NCI-H146 treated with DMSO at 0.1 percent for 48 hours (cell line): ENCODE results near the gene FKBP14.

Source experiments
- DNase-seq: peaks from one replicate; lab custom pipeline; 2025; ENCODE audit not compliant: unreplicated experiment; lab: John Stamatoyannopoulos, UW

Gene FKBP14

DNA sequence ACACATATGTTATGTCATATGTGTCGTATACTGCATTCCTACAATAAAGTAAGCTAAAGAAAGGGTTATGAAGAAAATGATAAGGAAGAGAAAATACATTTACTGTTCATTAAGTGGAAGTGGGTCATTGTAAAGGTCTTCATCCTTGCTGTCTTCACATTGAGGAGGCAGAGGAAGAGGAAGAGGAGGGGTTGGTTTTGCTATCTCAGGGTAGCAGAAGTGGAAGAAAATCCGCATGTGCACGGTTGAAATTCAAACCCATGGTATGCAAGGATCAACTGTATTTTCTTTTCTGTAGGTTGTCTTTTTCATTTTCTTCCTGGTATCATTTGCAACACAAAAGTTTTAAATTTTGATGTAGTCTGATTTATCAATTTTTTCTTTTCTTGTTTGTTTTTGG lies 8.0 kb upstream of the FKBP14 start:
- DNase-seq, result no peak

DNA sequence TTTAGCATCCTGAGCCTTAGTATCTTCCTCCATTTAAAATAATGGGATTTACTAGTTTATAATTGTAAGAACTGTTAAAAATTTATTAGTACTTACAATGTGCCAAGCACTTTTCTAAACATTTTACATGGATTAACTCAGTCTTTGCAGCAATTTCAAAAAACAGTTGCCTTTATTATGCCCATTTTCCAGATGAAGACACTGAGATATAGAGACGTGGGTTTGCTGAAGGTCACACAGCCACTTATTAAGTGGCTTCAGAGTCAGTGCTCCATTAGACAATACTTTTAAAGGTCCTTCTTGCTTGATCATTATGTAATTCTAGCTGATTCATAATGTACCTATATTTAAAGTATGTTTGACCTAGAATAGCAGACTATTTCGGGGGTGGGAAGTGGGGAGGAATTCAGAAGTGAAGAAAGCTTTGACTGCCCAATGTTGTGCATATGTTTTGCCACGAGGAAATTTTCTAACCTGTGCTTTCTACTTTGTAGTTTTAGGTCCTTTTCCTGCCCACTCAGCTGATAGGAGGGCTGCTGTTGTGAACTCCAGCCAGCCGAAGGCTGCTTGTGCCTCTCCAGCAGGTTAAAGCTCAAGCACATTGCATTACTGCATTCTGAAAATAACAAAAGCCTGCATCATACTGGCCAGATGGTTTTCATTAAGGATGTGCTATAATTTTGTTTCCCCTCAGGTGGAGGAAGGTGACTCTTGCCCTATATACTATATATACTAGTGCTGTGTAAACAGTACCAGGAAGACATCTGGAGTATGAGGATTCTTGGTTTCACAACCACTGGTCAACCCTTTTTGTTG lies 6.0 kb upstream of the FKBP14 start:
- DNase-seq, result no peak

DNA sequence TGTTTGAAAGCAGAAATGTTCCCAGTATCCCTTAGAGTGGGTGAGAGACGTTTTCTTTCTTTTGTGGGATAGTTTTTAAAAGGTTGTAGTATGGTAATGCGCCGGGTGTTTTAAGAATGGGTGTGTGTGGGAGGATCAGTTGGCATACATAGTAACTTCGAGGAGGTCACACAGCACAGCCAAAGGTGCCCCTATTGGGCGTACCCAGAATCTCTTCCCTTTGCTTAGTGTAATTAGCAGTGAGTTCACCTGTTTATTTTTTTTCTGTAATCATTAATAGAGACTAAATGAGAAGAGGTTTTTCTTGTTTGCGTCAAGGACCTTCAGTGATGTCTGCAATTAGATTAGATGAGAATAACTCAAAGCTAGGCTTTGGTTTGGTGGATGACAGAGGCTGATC lies 3.2 kb upstream of the FKBP14 start:
- DNase-seq, result no peak

DNA sequence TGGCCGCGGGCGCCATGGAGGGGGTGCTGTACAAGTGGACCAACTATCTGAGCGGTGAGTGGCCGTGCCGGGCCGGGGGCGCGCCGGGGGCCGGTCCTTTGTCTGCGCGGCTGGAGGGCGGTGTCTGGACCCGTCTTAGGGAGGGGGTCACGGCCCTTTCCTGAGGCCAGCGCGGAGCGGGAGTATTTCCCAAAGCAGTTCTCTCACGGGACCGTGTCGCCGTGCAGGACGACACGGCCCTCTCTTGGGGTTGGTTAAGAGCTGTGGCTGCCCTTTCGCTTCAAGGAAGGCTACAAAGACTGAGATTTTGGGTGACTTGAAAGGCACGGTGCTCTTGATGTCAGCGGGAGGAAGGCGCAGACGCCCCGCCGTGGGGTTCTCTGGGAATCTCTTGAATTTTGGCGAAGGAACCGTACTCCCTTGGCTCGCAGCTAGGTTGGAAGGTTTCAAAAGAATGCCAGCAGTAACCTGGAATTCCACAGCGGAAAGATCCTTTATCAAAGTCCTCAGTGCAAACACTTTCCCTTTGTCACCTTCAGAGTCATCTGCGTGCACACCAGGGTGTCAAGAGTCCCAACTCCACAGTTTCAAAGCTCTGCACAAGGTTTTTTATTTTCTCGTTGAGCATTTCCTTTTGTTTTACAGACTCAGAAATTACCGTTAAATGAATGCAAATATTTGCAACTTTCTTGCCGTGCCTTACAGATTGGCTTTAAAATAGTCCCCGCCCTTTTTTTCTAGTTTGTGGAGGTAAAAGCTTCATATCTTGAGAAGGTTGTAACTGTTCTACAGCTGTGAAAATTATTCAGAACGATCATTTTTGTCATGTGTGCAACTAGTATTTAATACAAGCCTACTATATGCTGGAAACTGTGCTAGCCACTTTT lies 2.5 kb upstream of the FKBP14 start:
- no peak for DNase-seq

DNA sequence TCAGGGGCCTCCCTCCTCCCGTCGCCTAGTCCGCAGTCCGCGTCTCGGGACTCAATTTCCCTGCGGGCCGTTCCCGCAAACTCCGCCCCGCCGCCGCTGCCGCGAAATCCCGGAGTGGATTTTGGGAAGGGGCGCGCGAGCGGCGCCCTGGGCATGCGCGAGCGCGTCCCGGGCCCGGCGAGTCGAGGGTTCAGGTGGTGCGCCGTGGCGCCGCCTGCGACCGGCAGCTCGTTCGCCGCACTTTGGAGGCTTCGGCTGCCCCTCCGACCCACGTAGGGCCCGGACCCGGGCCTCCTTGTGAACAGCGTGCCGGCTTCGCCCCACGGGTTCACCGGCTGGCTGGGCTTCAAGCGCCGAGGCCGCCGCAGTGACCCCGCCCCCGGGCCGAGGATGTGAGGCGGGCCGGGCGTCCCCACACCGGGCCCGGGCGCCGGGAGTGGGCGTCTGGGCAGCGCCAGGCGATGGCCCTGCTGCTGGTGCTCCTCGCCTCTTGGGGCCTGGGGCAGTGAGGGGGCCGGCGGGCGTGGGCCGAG lies 1.8 kb upstream of the FKBP14 start, which contains the start of gene PLEKHA8:
Gene PLEKHA8 (plus strand): TSS at position 197 of the 533 bp plus-strand sequence. CDS start 351 bp downstream, outside the sequence.
- DNase-seq, result peak; percentile 58

DNA sequence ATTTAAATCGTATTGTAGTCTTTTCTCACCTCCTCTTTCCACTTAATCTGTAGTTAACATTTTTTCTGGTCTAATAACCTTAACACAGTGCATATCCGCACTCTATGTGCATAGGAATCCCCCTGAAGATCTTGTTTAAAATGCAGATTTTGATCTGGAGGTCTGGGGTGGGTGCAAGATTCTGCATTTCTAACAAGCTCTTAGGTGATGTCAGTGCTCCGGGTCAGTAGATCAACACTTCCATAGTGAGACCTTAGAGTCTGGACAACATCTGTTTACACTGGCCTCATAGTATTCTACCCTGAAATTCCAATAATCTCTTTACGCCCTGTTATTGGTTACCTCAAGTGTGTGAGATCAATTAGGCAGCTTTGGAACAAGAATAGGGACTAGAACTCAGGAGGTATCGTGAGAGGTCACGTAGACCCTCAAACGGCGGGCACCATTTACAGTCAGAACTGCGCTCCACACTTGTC lies 1.3 kb upstream of the FKBP14 start:
- no peak for DNase-seq

DNA sequence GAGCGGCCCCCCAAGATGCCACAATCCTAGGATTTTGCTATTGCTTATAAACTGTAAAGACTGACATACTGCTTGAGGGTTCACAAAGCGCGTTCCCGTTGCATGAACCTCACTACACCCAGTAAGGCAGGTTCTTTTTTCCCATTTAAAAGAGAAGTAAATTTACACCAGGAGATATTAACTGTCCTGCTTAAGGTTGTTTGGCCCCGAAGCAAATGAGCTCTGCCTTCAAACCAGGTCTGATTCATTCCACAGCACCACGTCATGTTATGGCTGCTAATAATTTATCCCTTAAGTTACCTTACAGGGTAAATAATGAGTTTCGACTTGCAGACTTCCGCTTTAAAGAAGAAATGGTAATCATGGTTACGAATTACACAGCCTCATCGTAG lies 559 bp upstream of the FKBP14 start:
- DNase-seq, result no peak

DNA sequence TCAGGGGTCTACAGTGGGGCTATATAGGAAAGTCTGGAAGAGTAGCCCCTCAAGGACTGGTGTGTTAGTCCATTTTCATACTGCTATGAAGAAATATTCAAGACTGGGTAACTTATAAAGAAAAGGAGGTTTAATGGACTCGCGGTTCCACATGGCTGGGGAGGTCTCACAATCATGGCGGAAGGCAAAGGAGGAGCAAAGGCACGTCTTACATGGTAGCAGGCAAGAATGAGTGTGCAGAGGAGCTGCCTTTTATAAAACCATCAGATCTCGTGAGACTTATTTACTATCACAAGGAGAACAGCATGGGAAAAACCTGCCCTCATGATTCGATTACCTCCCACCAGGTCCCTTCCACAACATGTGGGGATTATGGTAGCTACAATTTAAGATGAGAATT lies 3.0 kb downstream of the FKBP14 start:
- DNase-seq, result no peak

DNA sequence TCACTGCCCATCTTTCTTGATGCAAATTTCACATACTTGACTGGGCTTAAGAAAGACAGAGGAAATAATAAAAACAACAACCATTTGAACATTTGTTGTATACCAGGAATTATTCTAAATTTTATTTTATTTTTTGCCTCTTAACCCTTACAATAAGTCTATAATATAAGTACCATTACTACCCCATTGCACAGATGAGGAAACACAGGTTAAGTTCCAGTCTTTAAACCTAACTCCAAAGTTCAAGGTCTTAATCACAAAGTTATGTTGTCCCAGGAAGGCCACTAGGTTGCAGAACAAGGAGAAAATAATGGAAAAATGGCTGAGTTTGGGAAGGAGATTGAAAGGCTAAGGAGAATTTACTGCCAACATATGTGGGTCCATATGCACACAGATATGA lies 3.5 kb downstream of the FKBP14 start:
- DNase-seq, result no peak

DNA sequence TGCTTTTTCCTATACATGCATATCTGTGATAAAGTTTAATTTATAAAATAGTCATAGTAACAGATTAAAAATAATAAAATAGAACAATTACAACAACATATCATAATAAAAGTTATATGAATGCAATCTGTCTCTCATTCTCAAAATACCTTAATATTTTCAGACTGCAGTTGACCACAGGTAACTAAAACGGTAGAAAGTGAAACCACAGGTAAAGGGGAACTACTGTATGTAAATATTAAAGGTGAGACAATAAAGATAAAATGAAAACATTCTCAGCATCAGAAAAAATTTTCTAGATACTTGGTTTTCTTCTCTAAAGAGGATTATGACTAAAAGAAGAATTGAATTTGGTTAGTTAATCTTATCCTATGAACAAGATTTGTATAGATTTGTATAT lies 6.0 kb downstream of the FKBP14 start:
- no peak for DNase-seq

DNA sequence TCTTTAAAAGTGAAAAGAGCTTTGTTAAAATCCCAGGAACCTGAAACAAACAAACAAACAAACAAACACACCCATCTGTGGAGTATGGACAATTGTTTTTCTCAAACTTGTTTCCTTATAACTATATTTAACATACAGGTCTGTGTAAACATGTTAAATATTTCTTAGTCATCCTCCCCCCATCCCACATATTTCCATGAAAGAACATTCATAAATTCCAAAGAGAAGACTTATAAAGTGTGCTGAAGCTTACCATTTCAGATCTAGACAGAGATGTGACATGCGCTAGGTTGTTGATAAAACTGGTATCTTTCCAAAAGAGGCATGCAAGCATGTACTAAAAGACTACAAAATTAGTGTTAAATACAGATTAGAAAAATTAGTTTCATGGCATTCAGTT lies 6.5 kb downstream of the FKBP14 start:
- no peak for DNase-seq

DNA sequence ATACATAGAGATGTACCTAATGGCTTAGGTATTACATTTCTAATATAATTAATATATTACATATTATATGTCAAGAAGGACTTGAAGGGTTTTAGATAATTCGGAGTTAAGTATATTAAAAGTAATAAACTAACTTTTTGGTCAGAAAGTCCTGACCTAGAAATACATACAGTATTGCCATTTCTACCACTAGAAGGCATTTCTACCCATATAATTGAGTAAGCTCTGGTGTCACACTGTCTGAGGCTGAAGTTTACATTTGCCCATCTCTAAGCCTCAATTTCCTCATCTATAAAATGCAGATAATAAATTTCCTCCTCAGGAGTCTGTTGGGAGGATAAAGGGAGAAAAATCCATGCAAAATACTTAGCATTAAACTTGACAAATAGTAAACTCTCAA lies 7.1 kb downstream of the FKBP14 start:
- no peak for DNase-seq

DNA sequence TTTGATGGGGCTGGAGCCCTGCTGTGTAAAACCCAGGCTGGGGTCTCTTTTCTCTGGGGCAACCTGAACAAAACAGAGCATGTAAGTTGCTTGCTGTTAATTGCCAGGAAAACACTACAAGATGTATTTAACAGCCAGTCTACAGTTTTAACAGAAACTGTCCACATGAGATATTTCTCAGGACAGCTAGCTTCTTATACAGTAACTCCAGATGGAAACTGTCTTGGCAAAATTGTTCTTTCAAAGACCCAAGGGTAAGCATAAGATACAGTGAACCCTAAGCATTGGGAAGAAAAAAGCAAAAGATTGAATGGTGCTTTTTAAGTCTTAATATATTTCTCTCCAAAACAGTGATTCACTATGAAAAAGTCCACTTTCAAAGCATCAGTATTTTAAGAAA lies 8.1 kb downstream of the FKBP14 start:
- no peak for DNase-seq

DNA sequence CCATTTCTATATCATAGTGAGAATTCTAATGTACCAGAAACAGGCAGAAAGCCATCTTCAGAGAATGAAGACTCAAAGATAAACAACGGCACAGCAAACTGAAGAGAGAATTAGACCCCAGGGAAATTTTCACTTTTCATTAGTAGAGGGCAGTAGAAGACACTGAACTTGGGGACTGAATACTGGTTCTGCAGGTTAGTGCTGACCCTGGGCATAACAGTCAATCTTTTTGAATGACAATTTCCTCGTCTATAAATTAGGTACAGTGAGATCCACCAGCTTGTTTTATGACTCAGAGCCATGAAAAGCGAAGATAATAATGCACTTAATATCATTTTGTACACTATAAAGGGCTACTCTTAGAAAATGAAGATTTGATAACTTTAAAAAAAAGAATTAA lies 13.7 kb downstream of the FKBP14 start:
- no peak for DNase-seq

DNA sequence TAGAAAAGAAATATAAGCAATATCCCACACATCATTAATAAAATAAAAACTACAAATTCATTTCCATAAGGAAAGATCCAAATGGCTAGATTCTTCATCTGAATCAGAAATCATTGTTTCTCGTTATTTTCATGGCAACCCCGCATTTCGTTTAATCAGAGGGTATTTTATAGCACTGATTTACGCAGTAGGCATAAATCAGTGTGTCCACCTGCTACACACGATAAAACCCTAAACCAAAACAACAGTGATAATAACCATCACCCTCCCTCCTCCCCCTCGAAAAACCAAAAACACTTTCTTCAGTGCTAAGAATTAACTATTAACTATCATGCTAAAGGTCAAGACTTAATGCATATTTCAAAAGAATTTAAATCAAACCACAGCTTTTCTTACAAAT lies 16.5 kb downstream of the FKBP14 start:
- no peak for DNase-seq

DNA sequence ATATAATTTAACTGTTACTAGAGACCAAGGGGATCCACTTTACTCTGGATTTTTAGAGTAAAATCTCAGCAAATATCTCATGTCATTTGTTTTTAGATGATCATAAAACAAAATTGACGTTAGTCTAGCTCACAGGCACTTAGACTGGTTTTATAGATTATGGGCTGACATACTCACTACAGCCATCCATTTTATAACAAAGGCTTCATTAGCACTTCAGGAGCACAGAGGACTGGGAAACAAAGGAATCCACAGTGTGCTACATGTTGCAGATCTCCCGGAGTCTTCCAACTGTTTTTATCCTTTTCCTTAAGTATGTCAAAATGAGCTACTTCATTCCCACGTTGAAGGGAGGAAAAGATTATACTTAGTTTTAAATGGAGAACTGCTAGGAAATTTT lies 21.0 kb downstream of the FKBP14 start:
- no peak for DNase-seq

DNA sequence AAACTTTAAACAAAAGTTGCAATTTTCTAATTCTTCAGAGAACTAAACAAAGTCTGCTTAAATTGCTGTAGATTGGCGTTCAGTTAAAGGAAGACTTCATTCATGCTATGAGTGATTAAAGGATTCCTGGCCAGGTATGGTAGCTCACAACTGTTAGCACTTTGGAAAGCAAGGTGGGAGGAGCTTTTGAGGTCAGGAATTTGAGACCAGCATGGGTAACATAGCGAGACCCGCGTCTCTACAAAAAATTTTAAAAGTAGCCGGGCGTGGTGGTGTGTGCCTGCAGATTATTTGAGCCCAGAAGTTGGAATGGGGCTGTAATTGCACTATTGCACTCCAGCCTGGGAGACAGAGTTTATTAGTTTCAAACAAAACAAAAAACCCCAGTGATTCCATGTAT lies 23.4 kb downstream of the FKBP14 start:
- DNase-seq, result no peak

DNA sequence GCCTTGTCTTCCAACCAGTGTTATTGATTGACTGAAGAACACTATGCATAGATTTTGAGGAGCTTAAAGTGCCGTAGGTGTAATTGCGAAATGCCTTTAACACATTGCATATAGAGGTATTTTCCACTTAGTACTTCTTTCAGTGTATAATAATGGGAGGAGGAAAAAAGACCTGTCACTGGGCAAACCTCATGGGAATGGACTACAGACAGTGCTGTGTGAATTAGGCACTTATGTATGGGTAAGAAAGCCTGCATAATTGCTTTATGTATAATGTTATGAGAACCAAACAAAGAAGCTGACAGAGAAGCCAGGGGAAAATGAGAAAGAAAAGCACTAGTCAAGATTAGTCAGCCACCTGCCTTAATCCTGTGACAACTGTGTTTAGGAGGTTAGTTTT lies 24.5 kb downstream of the FKBP14 start:
- no peak for DNase-seq

DNA sequence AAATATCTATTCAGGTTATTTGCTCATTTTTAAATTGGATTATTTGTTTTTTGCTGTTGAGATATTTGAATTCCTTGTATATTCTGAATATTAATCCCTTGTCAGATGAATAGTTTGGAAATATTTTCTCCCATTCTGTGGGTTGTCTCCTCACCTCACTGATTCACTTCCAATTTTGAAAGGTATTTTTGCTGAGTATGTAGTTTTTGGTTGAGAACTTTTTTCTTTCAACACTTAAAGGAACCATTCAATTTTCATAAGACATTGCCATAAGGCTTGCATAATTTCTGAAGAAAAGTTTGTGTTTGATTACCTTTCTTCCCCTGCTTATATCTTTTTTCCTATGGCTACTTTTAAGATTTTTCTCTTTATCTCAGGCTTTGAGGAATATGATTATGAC lies 28.0 kb downstream of the FKBP14 start:
- no peak for DNase-seq

DNA sequence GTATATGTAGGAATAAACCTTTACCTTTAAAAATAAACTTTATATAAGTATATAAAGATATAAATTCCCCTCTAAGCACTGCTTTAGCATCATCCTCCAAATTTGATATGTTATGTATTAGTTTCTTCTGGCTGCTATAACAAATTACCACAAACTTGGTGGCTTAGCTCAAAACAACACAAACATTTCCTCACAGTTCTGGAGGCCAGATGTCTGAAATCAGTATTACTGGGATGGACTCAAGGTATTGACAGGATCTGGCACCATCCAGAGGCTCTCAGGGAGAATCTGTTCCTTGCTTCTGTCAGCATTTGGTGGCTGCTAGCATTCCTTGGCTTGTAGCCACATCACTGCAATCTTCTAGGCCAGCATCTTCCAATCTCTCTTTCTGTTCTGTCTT lies 30.2 kb downstream of the FKBP14 start:
- DNase-seq, result no peak

DNA sequence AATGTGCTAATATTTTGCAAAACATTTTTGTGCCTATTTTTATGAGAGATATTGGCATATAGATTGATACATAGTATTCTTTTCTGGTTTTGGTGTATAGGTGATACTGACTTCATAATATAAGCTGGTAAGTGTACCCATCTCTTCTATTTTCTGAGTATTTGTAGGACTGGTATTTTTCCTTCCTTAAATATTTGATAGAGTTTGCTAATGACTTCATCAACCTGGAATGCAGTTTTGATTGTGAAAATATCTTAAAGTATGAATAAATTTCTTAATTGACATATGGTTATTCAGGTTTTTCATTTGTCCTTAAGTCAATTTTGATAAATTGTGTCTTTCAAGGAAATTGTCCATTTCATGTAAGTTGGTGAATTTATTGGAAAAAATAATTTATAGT lies 30.9 kb downstream of the FKBP14 start:
- DNase-seq, result no peak

DNA sequence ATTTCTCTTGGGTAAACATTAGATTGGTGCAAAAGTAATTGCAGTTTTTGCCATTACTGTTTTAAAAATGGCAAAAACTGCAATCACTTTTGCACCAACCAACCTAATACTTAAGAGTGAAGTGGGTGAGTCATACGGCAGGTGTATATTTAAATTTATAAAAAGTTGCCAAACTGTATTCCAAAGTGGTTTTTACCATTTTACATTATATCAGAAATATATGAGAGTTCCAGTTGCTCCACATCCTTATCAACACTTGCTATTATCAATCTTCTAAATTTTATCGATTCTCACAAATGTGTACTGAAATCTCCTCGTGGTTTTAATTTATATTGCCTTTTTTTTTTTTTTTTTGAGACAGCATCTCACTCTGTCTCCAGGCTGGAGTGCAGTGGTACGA lies 33.4 kb downstream of the FKBP14 start:
- DNase-seq, result no peak
